Measurements from ENCODE around the gene EFNB2. TPM values are rescaled to one million over a fixed set of nuclear protein-coding genes. Genes with fewer than 3 reads are reported as not detected.
A peak's percentile ranks its signal among the peaks of the same experiment; 100 is the strongest.

The EFNB2 gene
- total and polyA plus RNA-seq, 2 of the 13 experiments (the other 11 are each of a cell fraction or from before 2014, with no cell fraction given) = 0.11 to 0.20 TPM

- TF ChIP-seq SP4 (CRISPR knock-in tag; IDR thresholded peaks at IDR 0.05) (peak; percentile 36; the same call in 1 of the 2 replicates), ONECUT2 (CRISPR knock-in tag; IDR thresholded peaks at IDR 0.05) (0 out of 2 replicates have a peak, but pooled peaks have one; percentile 36), RERE (CRISPR knock-in tag; IDR thresholded peaks at IDR 0.05; ENCODE audit: low read depth) (no peak), BCL3 (CRISPR knock-in tag; IDR thresholded peaks at IDR 0.05) (peak; percentile 44; the same call in 1 of the 2 replicates), ZNF576 (CRISPR knock-in tag; IDR thresholded peaks at IDR 0.05) (no peak), ZNF883 (CRISPR knock-in tag; IDR thresholded peaks at IDR 0.05; ENCODE audit: not compliant biosample characterization) (peak; percentile 10), ZNF709 (CRISPR knock-in tag; IDR thresholded peaks at IDR 0.05) (peak; percentile 42; the same call in 1 of the 2 replicates), MAZ (IDR thresholded peaks at IDR 0.05; ENCODE audit: borderline replicate concordance, low read depth, low read length) (no peak), MAZ (CRISPR knock-in tag; IDR thresholded peaks at IDR 0.05; ENCODE audit: low read depth) (peak; percentile 44; the same call in 1 of the 2 replicates), ZBTB14 (CRISPR knock-in tag; IDR thresholded peaks at IDR 0.05) (peak; percentile 47; the same call in 1 of the 2 replicates), ZBTB43 (CRISPR knock-in tag; conservative IDR thresholded peaks at IDR 0.05) (peak; percentile 83), ISL2 (CRISPR knock-in tag; IDR thresholded peaks at IDR 0.05) (no peak), ZNF558 (CRISPR knock-in tag; IDR thresholded peaks at IDR 0.05; ENCODE audit: borderline replicate concordance) (peak; percentile 64; the same call in 1 of the 2 replicates), RNF2 (conservative IDR thresholded peaks at IDR 0.05; ENCODE audit: low read depth) (0 out of 2 replicates have a peak, but pooled peaks have one; percentile 45), ZNF232 (CRISPR knock-in tag; IDR thresholded peaks at IDR 0.05; ENCODE audit: borderline replicate concordance) (peak; percentile 51; the same call in 1 of the 2 replicates), MXI1 (IDR thresholded peaks at IDR 0.05; ENCODE audit: borderline replicate concordance, low read depth, low read length) (peak; percentile 55; the same call in 1 of the 3 replicates), NAIF1 (CRISPR knock-in tag; IDR thresholded peaks at IDR 0.05; ENCODE audit: borderline replicate concordance) (no peak), MED8 (CRISPR knock-in tag; IDR thresholded peaks at IDR 0.05; ENCODE audit: insufficient replicate concordance) (no peak), ZNF563 (CRISPR knock-in tag; IDR thresholded peaks at IDR 0.05) (peak; percentile 78; the same call in 1 of the 2 replicates)
These were observed at the start of gene EFNB2 (continued) for GRCh38 chr13:106535552-106536243.
